ENCODE data around the gene AP1M1. TPM values are rescaled to one million over a fixed set of nuclear protein-coding genes. Genes with fewer than 3 reads are reported as not detected.

AP1M1 gene
- total RNA-seq, 4 donors from 2014 or later, result 52.0 to 83.0 (median 56.3) TPM

- DNase-seq, result no peak
- H3K36me3 ChIP-seq, result peaks cover 60 to 63% of the 10 kb centered on the region in 2 donors
Measured at GRCh38 chr19:16225279-16226183, 27.8 kb downstream of the AP1M1 start.

DNA sequence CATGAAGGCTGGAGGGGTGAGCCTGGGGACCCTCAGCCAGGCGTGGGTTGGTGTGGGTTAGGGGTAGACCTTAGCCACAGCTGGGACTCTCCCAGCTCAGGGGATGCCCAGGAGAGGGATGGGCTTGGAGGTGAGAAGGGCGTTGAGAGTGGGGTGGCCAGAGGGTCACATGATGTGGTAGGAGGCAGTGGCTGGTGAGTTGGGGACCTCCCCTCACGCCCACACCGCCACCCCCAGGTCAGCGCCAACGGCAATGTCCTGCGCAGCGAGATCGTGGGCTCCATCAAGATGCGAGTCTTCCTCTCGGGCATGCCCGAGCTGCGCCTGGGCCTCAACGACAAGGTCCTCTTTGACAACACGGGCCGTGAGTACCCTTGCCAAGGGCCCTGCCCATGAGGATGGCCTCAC, 28.5 kb downstream of the AP1M1 start:
- peaks cover 58 to 59% of the 10 kb centered on the region in 2 donors for H3K36me3 ChIP-seq
- no peaks in the 10 kb centered on the region for H3K4me1 ChIP-seq
- no peak overlapping the region for H3K4me3 ChIP-seq (replicated peaks in 1 of 3)
- no peak for DNase-seq
- H3K27ac ChIP-seq, result no peak overlapping the region
- 93 to 97% methylated on average over 4 to 9 of the region's 16 CpGs for WGBS, 2 donors
- TF ChIP-seq CTCF (IDR thresholded peaks at IDR 0.05), result no peak
- TF ChIP-seq POLR2A (IDR thresholded peaks at IDR 0.05), result no peak
- no peaks in the 10 kb centered on the region for H3K27me3 ChIP-seq
- H3K9me3 ChIP-seq, result no peaks in the 10 kb centered on the region
- intact Hi-C loops (cut with DNase I), result no loop called here

More at GRCh38 chr19:16225279-16226183, 27.8 kb downstream of the AP1M1 start:
- no peak for TF ChIP-seq CTCF (IDR thresholded peaks at IDR 0.05)
- no peak for TF ChIP-seq POLR2A (IDR thresholded peaks at IDR 0.05)
- H3K9me3 ChIP-seq, result no peaks in the 10 kb centered on the region
- H3K4me1 ChIP-seq, result no peaks in the 10 kb centered on the region
- no peak overlapping the region for H3K27ac ChIP-seq
- intact Hi-C loops (cut with DNase I), result no loop called here
- H3K4me3 ChIP-seq (replicated peaks in 1 of 3), result no peak overlapping the region
- 91 to 96% methylated on average over 5 to 20 of the region's 21 CpGs for WGBS, 2 donors
- no peaks in the 10 kb centered on the region for H3K27me3 ChIP-seq

DNA sequence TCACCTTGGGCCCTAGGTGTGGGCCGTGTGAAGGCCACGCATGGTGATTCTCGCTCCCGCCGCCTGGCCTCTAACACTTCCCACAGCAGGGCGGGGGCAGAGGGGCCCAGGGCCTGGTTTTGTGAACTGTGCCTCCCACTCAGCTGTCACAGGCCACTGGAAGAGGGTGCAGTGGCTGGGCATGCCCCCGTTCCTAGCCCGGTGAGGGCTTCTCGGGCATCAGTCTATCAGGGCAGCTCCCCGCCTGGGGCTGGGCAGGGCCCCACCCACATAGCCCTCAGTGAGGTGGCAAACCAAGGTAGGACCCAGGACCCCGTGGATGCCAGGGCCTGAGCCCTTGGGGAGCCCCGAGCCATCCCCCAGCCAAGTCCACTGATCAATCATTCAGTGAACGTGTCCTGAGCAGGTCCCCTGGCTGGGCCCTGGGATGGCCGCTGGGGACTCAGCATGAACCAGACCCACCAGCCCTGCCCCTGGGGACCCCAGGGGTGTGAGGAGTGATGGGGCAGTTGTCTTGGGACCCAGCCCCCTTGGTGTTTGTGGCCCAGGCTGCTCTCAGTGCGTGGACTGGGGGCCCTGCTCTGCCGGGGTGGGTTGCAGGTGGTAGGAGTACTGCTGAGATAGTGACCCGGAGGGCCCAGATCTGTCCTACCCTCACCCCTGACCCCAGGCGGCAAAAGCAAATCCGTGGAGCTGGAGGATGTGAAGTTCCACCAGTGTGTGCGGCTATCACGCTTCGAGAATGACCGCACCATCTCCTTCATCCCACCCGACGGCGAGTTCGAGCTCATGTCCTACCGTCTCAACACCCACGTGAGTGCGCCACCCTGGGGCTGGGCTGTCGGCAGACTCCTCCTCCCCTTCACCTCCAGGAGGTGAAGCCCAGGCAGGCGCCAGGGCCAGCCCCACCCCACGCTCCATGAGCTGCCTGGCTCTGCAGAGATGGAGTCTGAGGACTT, 29.4 kb downstream of the AP1M1 start:
- intact Hi-C loops (cut with DNase I), result no loop called here
- no peak for DNase-seq
- H3K4me1 ChIP-seq, result no peaks in the 10 kb centered on the region
- TF ChIP-seq CTCF (IDR thresholded peaks at IDR 0.05) (no peak), POLR2A (IDR thresholded peaks at IDR 0.05) (no peak)
- H3K4me3 ChIP-seq (replicated peaks in 1 of 3), result no peak overlapping the region
- H3K9me3 ChIP-seq, result no peaks in the 10 kb centered on the region
- H3K27ac ChIP-seq, result no peak overlapping the region
- no peaks in the 10 kb centered on the region for H3K27me3 ChIP-seq
- WGBS, 2 donors, result 85 to 92% methylated on average over 23 to 29 of the region's 33 CpGs
- H3K36me3 ChIP-seq, result peaks cover 56 to 67% of the 10 kb centered on the region in 2 donors

DNA sequence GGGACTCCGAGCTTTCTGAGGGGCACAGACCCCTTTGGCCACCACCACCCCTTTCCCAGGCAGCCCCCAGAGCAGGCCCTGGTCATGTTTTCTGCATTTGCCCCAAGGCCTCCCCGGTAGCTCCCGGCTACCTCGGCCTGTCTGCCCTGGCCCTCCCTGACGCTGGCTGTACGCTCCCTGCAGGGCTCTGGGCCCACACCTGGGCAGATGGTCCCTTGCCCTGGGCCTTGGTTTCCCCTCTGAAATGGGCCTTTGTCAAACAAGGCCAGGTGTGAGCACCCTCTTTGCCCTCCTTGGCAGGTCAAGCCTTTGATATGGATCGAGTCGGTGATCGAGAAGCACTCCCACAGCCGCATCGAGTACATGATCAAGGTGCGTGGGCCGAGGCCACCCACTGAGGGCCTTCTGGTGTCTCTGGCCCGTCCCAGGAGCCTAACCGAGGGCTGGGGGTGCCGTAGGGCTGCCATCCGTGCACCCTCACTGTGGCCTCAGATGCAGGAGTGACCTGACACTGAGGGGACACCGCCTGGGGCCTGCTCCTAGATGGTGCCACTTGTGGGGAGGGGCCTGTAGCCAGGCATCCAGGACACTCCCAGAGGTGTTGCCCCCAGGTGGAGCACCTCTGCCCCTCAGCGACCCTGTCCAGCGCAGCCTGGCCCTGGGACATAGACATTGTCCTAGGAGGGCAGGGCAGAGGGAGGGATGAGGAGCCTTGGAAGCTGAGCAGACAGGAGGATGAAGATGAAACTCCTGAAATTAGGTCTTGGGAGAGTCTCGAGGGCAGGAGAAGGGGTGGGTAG, 30.3 kb downstream of the AP1M1 start:
- H3K36me3 ChIP-seq, result peaks cover 54 to 66% of the 10 kb centered on the region in 2 donors

More for the DNA sequence above, 30.3 kb downstream of the AP1M1 start:
- Histone ChIP-seq H3K4me3 (replicated peaks in 1 of 3) (no peak overlapping the region), H3K9me3 (no peaks in the 10 kb centered on the region), H3K27me3 (no peaks in the 10 kb centered on the region), H3K4me1 (no peaks in the 10 kb centered on the region), H3K27ac (no peak overlapping the region)
- no peak for DNase-seq
- intact Hi-C loops (cut with DNase I), result no loop called here
- no peak for TF ChIP-seq POLR2A (IDR thresholded peaks at IDR 0.05)
- no peak for TF ChIP-seq CTCF (IDR thresholded peaks at IDR 0.05)
- WGBS, 2 donors, result 94 to 95% methylated on average over 18 of the region's 21 CpGs

All from thyroid gland (tissue), 4 donors.